Coronary artery (tissue), 2 donors: Measurements from ENCODE around the gene CAMK1.

Experiments used
- DNase-seq: peaks from one replicate; pipeline ENCODE4 v3.0.0-alpha.2; 2017; ENCODE audit warnings: low spot score
- H3K27ac ChIP-seq, 2 donors: fragments of 200-600 bp; sonication (generic); one replicate each; pipeline ENCODE4 v1.5.1; 2016 to 2019
- H3K4me3 ChIP-seq: fragments of 200-600 bp; sonication (generic); 2 replicates; pipeline ENCODE4 v1.5.1; 2016; ENCODE audit warnings: mild to moderate bottlenecking, moderate library complexity
- TF ChIP-seq, protein P1 (sequence below): fragments of 200-600 bp; sonication (generic); IDR thresholded peaks from one replicate; pipeline ENCODE4 v1.5.1; 2019; ENCODE audit warnings: antibody characterized with exemption

Gene CAMK1

DNA sequence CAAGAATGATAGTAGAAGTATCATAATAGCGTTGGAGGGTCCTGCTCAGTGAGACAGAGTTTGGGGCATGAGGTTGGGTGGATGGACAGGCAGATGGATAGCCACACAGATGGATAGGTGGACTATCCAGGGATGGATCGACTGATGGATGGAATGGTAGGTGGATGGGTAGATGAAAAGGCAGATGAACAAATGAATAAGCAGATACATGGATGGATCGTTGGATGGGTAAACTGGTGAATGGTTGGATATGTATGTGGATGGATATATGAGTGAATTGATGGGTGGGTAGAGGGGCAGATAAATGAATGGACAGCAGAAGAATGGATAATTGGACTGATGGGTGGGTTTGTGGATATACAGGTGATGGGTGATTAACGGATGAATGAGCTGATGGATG is 56.6 kb downstream of the CAMK1 start:
- no peak for DNase-seq
- TF ChIP-seq, protein P1, sequence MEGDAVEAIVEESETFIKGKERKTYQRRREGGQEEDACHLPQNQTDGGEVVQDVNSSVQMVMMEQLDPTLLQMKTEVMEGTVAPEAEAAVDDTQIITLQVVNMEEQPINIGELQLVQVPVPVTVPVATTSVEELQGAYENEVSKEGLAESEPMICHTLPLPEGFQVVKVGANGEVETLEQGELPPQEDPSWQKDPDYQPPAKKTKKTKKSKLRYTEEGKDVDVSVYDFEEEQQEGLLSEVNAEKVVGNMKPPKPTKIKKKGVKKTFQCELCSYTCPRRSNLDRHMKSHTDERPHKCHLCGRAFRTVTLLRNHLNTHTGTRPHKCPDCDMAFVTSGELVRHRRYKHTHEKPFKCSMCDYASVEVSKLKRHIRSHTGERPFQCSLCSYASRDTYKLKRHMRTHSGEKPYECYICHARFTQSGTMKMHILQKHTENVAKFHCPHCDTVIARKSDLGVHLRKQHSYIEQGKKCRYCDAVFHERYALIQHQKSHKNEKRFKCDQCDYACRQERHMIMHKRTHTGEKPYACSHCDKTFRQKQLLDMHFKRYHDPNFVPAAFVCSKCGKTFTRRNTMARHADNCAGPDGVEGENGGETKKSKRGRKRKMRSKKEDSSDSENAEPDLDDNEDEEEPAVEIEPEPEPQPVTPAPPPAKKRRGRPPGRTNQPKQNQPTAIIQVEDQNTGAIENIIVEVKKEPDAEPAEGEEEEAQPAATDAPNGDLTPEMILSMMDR = no peak
- no peak overlapping the region for H3K27ac ChIP-seq
- H3K4me3 ChIP-seq = no peak overlapping the region

DNA sequence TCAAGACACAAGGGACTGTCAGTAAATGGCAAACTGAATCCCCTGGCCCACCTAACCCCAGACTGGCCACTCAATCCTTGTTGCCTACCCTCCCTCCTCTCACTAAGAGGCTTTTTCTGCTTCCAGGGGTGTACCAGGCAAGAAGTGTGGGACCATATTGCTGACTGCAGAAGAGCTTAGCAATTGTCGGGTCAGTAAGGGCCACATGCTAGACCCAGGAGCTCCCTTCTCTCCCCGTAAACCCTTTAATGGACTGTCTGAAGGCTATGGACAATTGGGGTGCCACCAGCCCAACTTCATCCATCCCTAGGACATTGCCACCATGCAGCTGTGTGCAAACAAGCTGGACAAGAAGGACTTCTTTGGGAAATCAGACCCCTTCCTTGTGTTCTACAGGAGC is 57.3 kb downstream of the CAMK1 start:
- TF ChIP-seq, protein P1 = no peak
- Histone ChIP-seq H3K27ac (no peak overlapping the region), H3K4me3 (no peak overlapping the region)
- no peak for DNase-seq

DNA sequence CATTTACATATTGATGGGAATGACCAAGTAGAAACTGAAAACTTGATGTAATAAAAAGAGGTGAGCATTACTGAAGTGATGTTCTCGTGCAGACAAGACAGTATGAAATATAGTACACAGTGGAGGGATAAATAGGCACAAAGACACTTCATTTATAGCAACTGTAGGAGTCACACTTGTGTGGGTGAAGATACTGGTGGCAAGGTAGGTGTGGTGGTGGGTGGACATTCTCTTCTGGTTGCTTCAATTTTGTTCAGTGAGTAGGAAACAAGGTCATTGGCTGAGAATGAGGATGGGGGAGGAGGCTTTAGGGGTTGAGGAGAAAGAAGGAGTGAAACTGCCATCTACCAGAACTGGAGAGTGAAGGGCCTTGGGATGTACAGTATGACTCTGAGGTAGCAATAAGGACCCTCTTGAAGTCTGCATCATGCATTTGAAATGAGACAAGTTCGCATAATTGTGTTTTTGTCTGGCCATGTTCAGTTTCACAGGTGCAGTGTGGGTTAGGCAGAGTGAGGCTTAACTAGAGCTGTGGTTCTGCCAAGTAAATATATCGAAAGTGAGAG is 59.5 kb downstream of the CAMK1 start:
- TF ChIP-seq, protein P1 = no peak
- no peak overlapping the region for H3K4me3 ChIP-seq
- no peak overlapping the region for H3K27ac ChIP-seq
- DNase-seq = no peak
